D721Med (cell line): Measurements from ENCODE around the gene HACD2.

Experiments used
- DNase-seq: peaks from one replicate; pipeline ENCODE4 v3.0.0; 2011; ENCODE audit warnings: low spot score; ENCODE audit not compliant: insufficient read length
- FAIRE-seq: peaks from 2 replicates; lab custom pipeline; 2011; peaks lifted over from hg19 to GRCh38; lab: Jason Lieb, UNC
- CTCF ChIP-seq: IDR thresholded peaks from 2 replicates; pipeline ENCODE4 v1.5.1; 2012; ENCODE audit warnings: mild to moderate bottlenecking, control low read depth; ENCODE audit not compliant: insufficient read depth; ENCODE audit errors: missing control alignments

Gene HACD2

GRCh38 chr3:123584988-123585937 lies at the start of gene HACD2:
Gene HACD2 (minus strand): TSS chr3:123585053. CDS start chr3:123585027, 26 bp downstream.
- peak; percentile 41 for DNase-seq
- TF ChIP-seq CTCF: no peak
- FAIRE-seq: no peak

GRCh38 chr3:123634149-123635051 lies 49.5 kb upstream of the HACD2 start:
- no peak for TF ChIP-seq CTCF
- FAIRE-seq: no peak
- DNase-seq: no peak

GRCh38 chr3:123633530-123633929 lies 48.7 kb upstream of the HACD2 start:
- DNase-seq: no peak
- no peak for FAIRE-seq
- no peak for TF ChIP-seq CTCF

GRCh38 chr3:123632161-123632655 lies 47.4 kb upstream of the HACD2 start:
- DNase-seq (no peak), FAIRE-seq (no peak)
- TF ChIP-seq CTCF: no peak

- no peak for FAIRE-seq
- TF ChIP-seq CTCF: no peak
- DNase-seq: no peak
These were observed 44.8 kb upstream of the HACD2 start for GRCh38 chr3:123629747-123630047.

GRCh38 chr3:123628996-123629746 lies 44.3 kb upstream of the HACD2 start:
- FAIRE-seq (no peak), DNase-seq (no peak)
- no peak for TF ChIP-seq CTCF
